Upper lobe of right lung (tissue), 1 donor: ENCODE data around the gene CPB1. TPM values are rescaled to one million over a fixed set of nuclear protein-coding genes. Genes with fewer than 3 reads are reported as not detected.

Experiments used
- ATAC-seq: fragments of 200-7000 bp; cut with Tn5 transposase; one replicate; pipeline ENCODE4 v1.9.1; 2020; ENCODE audit warnings: mild to moderate bottlenecking, moderate library complexity
- DNase-seq: peaks from one replicate; pipeline ENCODE4 v3.0.0-alpha.2; 2020
- H3K27ac ChIP-seq: fragments of 200-600 bp; one replicate; pipeline ENCODE4 v1.8.0; 2022
- H3K27me3 ChIP-seq: fragments of 200-600 bp; one replicate; pipeline ENCODE4 v1.8.0; 2022; ENCODE audit warnings: mild to moderate bottlenecking
- H3K36me3 ChIP-seq: fragments of 200-600 bp; one replicate; pipeline ENCODE4 v1.8.0; 2022
- H3K4me1 ChIP-seq: fragments of 200-600 bp; one replicate; pipeline ENCODE4 v1.8.0; 2022
- H3K4me3 ChIP-seq: fragments of 200-600 bp; one replicate; pipeline ENCODE4 v1.8.0; 2022; ENCODE audit warnings: mild to moderate bottlenecking
- H3K9me3 ChIP-seq: fragments of 200-600 bp; one replicate; pipeline ENCODE4 v1.8.0; 2022
- CTCF ChIP-seq: fragments of 200-600 bp; IDR thresholded peaks from one replicate; pipeline ENCODE4 v1.8.0; 2022; ENCODE audit warnings: antibody characterized with exemption
- intact Hi-C: fragments of 100-400 bp; cut with DNase I; formaldehyde crosslinking; loops from one replicate; pipeline ENCODE4 v1.11.0; 2022
- total RNA-seq: library from RNA; stranded (reverse); fragmentation: NEBNext Ultra II Directional; extraction: Animal tissue kit (Norgen Biotek cat#: 25700); gene quantifications from one replicate; pipeline ENCODE4 v1.2.1, GENCODE V29; 2021
- donor health status: DM: no; HTN: yes; CAD: no; lungs with severe emphysema.

The CPB1 gene
- total RNA-seq, 1 donor from 2014 or later, result 6.9 TPM

GRCh38 chr3:148861277-148861869 lies 33.8 kb downstream of the CPB1 start:
- H3K36me3 ChIP-seq, result no peaks in the 10 kb centered on the region
- H3K27ac ChIP-seq, result no peak overlapping the region
- ATAC-seq, result peak; percentile 62
- TF ChIP-seq CTCF, result peak; percentile 80
- DNase-seq, result no peak
- H3K9me3 ChIP-seq, result no peaks in the 10 kb centered on the region
- H3K27me3 ChIP-seq, result no peaks in the 10 kb centered on the region
- no peaks in the 10 kb centered on the region for H3K4me1 ChIP-seq
- intact Hi-C loops, result loop anchor here (5.0 kb wide), 1 partner anchor 86 kb away; no protein-coding TSS in a partner anchor
- no peak overlapping the region for H3K4me3 ChIP-seq

DNA sequence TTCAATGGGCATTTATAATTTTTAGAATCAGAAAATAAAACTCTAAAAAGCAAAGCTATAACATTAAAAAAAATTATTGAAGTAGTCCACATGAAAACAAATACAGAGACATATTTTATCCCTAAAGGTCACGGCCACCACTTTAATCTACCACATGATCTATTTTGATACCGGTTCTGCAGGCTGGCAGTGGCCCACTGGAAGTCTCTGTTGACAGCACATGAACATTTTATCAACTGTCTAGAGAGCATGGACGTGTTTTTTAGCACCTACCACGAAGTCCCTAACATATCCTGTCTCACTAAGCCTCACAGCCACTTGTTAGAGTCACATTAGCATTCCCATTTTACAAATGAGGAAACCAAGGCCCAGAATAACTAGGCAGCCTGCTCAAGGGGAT lies 35.7 kb downstream of the CPB1 start:
- intact Hi-C loops, result loop anchor here (5.0 kb wide), 1 partner anchor 84 kb away; no protein-coding TSS in a partner anchor
- H3K9me3 ChIP-seq, result no peaks in the 10 kb centered on the region
- no peak overlapping the region for H3K27ac ChIP-seq
- no peak for DNase-seq
- no peaks in the 10 kb centered on the region for H3K4me1 ChIP-seq
- no peak for TF ChIP-seq CTCF
- no peak overlapping the region for H3K4me3 ChIP-seq
- H3K27me3 ChIP-seq, result no peaks in the 10 kb centered on the region
- H3K36me3 ChIP-seq, result no peaks in the 10 kb centered on the region
- ATAC-seq, result no peak

DNA sequence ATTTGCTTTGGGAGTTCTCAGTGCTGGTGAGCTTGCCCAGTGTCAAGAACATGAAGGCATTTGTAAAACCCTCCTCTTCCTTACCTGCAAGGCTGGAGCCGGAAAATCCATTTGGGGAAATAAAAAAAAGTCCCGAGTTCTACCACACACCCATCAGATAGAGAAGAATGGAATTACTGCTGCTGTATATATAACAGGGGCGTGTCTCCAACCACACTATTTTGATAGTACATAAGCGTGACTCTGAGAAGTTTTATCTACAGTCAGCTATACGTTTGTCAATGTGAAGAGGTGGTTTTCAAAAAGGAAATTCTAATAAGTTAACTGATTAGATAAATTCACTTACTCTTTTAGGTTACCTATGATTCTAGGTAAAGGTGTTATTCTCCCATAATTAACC lies 36.2 kb downstream of the CPB1 start:
- DNase-seq (no peak), ATAC-seq (no peak)
- intact Hi-C loops, result loop anchor here (5.0 kb wide), 1 partner anchor 83 kb away; no protein-coding TSS in a partner anchor
- H3K36me3 ChIP-seq, result no peaks in the 10 kb centered on the region
- no peaks in the 10 kb centered on the region for H3K4me1 ChIP-seq
- no peaks in the 10 kb centered on the region for H3K9me3 ChIP-seq
- H3K27me3 ChIP-seq, result no peaks in the 10 kb centered on the region
- no peak overlapping the region for H3K4me3 ChIP-seq
- no peak overlapping the region for H3K27ac ChIP-seq
- TF ChIP-seq CTCF, result no peak

GRCh38 chr3:148865049-148865448 lies 37.4 kb downstream of the CPB1 start, which contains the start of gene CPA3:
CPA3 (plus strand) TSS chr3:148865296; CDS start chr3:148865308, 12 bp downstream.
- intact Hi-C loops, result no loop called here

GRCh38 chr3:148866261-148866660 lies 38.6 kb downstream of the CPB1 start:
- intact Hi-C loops, result no loop called here
- ATAC-seq (no peak), DNase-seq (no peak)
- Histone ChIP-seq H3K36me3 (no peaks in the 10 kb centered on the region), H3K4me1 (no peaks in the 10 kb centered on the region), H3K4me3 (no peak overlapping the region), H3K27me3 (no peaks in the 10 kb centered on the region), H3K27ac (no peak overlapping the region), H3K9me3 (no peaks in the 10 kb centered on the region)
- TF ChIP-seq CTCF, result no peak

More at GRCh38 chr3:148865049-148865448, 37.4 kb downstream of the CPB1 start, which contains the start of gene CPA3:
- Histone ChIP-seq H3K27ac (no peak within 1 kb of the TSS), H3K4me1 (no peaks in the 10 kb centered on the region), H3K9me3 (no peaks in the 10 kb centered on the region), H3K4me3 (no peak within 1 kb of the TSS), H3K27me3 (no peaks in the 10 kb centered on the region), H3K36me3 (no peaks in the 10 kb centered on the region)
- no peak for DNase-seq
- ATAC-seq, result no peak
- no peak for TF ChIP-seq CTCF
